Upper lobe of left lung (tissue), 4 donors: ENCODE measurements around the gene FOXL3.

Experiments
- EP300 ChIP-seq, 4 donors: sonication (generic); formaldehyde crosslinking; IDR thresholded peaks; one replicate each; pipeline ENCODE4 v1.5.1; 2017; ENCODE audit warnings: antibody characterized with exemption in 4 of 4, control low read depth in 2 of 4
- POLR2AphosphoS5 ChIP-seq, 2 donors: sonication (generic); formaldehyde crosslinking; IDR thresholded peaks; one replicate each; pipeline ENCODE4 v1.5.1; 2017; ENCODE audit warnings: antibody characterized with exemption in 2 of 2

DNA sequence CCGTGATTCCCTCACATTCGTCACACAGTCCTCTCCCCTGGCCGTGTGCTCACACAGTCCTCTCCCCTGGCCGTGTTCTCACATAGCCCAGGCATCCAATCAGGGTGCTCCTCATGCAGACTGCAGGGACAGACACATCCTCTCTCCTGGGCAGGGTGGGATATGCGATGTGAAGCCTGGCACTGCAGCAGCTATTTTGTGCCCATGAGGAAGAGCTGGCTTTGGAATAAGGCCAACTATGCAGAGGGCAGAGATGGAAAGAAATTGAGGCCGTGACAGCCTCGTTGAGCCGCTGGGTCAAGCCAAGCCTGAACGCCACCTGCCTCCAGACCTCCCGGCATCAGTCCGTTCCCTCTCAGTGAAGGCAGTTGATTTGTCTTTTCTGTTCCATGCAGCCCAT is 35.8 kb downstream of the FOXL3 start:
- TF ChIP-seq POLR2AphosphoS5 (IDR thresholded peaks at IDR 0.05): no peak
- no peak for TF ChIP-seq EP300 (IDR thresholded peaks at IDR 0.05)
